ENCODE measurements around the gene KRT27.

- TF ChIP-seq GATA2 (IDR thresholded peaks at IDR 0.05; ENCODE audit: low read depth, low read length) (no peak), GATA3 (IDR thresholded peaks at IDR 0.05; ENCODE audit: low read depth, low read length) (no peak)
These were observed 41.9 kb upstream of the KRT27 start for GRCh38 chr17:40824015-40824832.

Data from SH-SY5Y (cell line).